CD4-positive, alpha-beta T cell treated with Interleukin-17A for 4 hours (primary cell): ENCODE measurements around the gene BICD2.

ENCODE experiments used
- DNase-seq: peaks from one replicate; pipeline ENCODE4 v3.0.0-alpha.2; 2020; ENCODE audit warnings: mixed read lengths

Gene BICD2

GRCh38 chr9:92747459-92748232, 17.0 kb downstream of the BICD2 start:
- no peak for DNase-seq

- DNase-seq = no peak
These were observed 17.8 kb downstream of the BICD2 start for GRCh38 chr9:92746567-92747458.

GRCh38 chr9:92745881-92746280, 18.8 kb downstream of the BICD2 start:
- DNase-seq = no peak

GRCh38 chr9:92745331-92745730, 19.3 kb downstream of the BICD2 start:
- no peak for DNase-seq

- no peak for DNase-seq
These were observed 23.7 kb downstream of the BICD2 start for GRCh38 chr9:92740969-92741368.

- no peak for DNase-seq
These were observed 24.1 kb downstream of the BICD2 start for GRCh38 chr9:92740446-92740961.

GRCh38 chr9:92740009-92740408, 24.6 kb downstream of the BICD2 start:
- DNase-seq = no peak

- DNase-seq = no peak
These were observed 25.2 kb downstream of the BICD2 start for GRCh38 chr9:92739346-92739970.

GRCh38 chr9:92738661-92739081, 26.0 kb downstream of the BICD2 start:
- no peak for DNase-seq

GRCh38 chr9:92737611-92738299, 26.9 kb downstream of the BICD2 start:
- no peak for DNase-seq

- no peak for DNase-seq
These were observed 27.4 kb downstream of the BICD2 start for GRCh38 chr9:92737216-92737606.

- no peak for DNase-seq
These were observed 27.9 kb downstream of the BICD2 start for GRCh38 chr9:92736563-92737215.

- no peak for DNase-seq
These were observed 28.7 kb downstream of the BICD2 start for GRCh38 chr9:92735636-92736562.

GRCh38 chr9:92734931-92735635, 29.6 kb downstream of the BICD2 start:
- DNase-seq = no peak

- DNase-seq = no peak
These were observed 33.7 kb downstream of the BICD2 start for GRCh38 chr9:92730897-92731296.

GRCh38 chr9:92729735-92730155, 34.9 kb downstream of the BICD2 start:
- DNase-seq = no peak

GRCh38 chr9:92728831-92729734, 35.5 kb downstream of the BICD2 start:
- DNase-seq = no peak

- DNase-seq = no peak
These were observed 36.6 kb downstream of the BICD2 start for GRCh38 chr9:92727716-92728700.
